ENCODE data around the gene SMPX. TPM values are rescaled to one million over a fixed set of nuclear protein-coding genes. Genes with fewer than 3 reads are reported as not detected.

Gene SMPX
- total and polyA plus RNA-seq, 2 experiments from 2014 or later: not detected

- no peaks in the 10 kb centered on the region for H3F3A ChIP-seq (replicated peaks; ENCODE audit: low read depth)
- no peak overlapping the region for H3K27ac ChIP-seq (ENCODE audit: low read depth)
- no peak overlapping the region for H3K4me3 Mint-ChIP-seq
- H3K79me2 ChIP-seq (replicated peaks; ENCODE audit: insufficient read depth): no peaks in the 10 kb centered on the region
- TF ChIP-seq STAT1 (IDR thresholded peaks at IDR 0.05; ENCODE audit: unreplicated experiment) (no peak), ETS1 (IDR thresholded peaks at IDR 0.05) (no peak), POLR2AphosphoS5 (IDR thresholded peaks at IDR 0.05; ENCODE audit: low read depth) (no peak), EZH2phosphoT487 (IDR thresholded peaks at IDR 0.05; ENCODE audit: unreplicated experiment) (no peak), JUNB (IDR thresholded peaks at IDR 0.05; ENCODE audit: unreplicated experiment) (no peak), CREB1 (CRISPR knock-in tag; IDR thresholded peaks at IDR 0.05; ENCODE audit: low read depth) (no peak), ZNF331 (CRISPR knock-in tag; IDR thresholded peaks at IDR 0.05; ENCODE audit: low read depth) (no peak), NANOG (IDR thresholded peaks at IDR 0.05; ENCODE audit: borderline replicate concordance) (no peak), EZH2 (IDR thresholded peaks at IDR 0.05; ENCODE audit: low read depth, unreplicated experiment) (no peak), ZNF462 (CRISPR knock-in tag; IDR thresholded peaks at IDR 0.05) (no peak), ZNF114 (CRISPR knock-in tag; IDR thresholded peaks at IDR 0.05) (no peak)
- TF ChIP-seq, protein P1, sequence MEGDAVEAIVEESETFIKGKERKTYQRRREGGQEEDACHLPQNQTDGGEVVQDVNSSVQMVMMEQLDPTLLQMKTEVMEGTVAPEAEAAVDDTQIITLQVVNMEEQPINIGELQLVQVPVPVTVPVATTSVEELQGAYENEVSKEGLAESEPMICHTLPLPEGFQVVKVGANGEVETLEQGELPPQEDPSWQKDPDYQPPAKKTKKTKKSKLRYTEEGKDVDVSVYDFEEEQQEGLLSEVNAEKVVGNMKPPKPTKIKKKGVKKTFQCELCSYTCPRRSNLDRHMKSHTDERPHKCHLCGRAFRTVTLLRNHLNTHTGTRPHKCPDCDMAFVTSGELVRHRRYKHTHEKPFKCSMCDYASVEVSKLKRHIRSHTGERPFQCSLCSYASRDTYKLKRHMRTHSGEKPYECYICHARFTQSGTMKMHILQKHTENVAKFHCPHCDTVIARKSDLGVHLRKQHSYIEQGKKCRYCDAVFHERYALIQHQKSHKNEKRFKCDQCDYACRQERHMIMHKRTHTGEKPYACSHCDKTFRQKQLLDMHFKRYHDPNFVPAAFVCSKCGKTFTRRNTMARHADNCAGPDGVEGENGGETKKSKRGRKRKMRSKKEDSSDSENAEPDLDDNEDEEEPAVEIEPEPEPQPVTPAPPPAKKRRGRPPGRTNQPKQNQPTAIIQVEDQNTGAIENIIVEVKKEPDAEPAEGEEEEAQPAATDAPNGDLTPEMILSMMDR (conservative IDR thresholded peaks at IDR 0.05; ENCODE audit: low read depth in 2 of 2): no peak
- TF ChIP-seq, protein P2, sequence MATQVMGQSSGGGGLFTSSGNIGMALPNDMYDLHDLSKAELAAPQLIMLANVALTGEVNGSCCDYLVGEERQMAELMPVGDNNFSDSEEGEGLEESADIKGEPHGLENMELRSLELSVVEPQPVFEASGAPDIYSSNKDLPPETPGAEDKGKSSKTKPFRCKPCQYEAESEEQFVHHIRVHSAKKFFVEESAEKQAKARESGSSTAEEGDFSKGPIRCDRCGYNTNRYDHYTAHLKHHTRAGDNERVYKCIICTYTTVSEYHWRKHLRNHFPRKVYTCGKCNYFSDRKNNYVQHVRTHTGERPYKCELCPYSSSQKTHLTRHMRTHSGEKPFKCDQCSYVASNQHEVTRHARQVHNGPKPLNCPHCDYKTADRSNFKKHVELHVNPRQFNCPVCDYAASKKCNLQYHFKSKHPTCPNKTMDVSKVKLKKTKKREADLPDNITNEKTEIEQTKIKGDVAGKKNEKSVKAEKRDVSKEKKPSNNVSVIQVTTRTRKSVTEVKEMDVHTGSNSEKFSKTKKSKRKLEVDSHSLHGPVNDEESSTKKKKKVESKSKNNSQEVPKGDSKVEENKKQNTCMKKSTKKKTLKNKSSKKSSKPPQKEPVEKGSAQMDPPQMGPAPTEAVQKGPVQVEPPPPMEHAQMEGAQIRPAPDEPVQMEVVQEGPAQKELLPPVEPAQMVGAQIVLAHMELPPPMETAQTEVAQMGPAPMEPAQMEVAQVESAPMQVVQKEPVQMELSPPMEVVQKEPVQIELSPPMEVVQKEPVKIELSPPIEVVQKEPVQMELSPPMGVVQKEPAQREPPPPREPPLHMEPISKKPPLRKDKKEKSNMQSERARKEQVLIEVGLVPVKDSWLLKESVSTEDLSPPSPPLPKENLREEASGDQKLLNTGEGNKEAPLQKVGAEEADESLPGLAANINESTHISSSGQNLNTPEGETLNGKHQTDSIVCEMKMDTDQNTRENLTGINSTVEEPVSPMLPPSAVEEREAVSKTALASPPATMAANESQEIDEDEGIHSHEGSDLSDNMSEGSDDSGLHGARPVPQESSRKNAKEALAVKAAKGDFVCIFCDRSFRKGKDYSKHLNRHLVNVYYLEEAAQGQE (IDR thresholded peaks at IDR 0.05; ENCODE audit: unreplicated experiment): no peak
- no peak overlapping the region for H3K4me2 ChIP-seq
- H3K36me3 Mint-ChIP-seq (ENCODE audit: low read depth): no peaks in the 10 kb centered on the region
- H3K27ac Mint-ChIP-seq: no peak overlapping the region
- H3K9me2 ChIP-seq (ENCODE audit: insufficient read depth): no peaks in the 10 kb centered on the region
- H3K36me3 ChIP-seq (ENCODE audit: insufficient read depth): no peaks in the 10 kb centered on the region
- no peaks in the 10 kb centered on the region for H3K9me3 Mint-ChIP-seq
- DNase-seq (ENCODE audit: low spot score) (no peak), ATAC-seq (no peak)
- no peaks in the 10 kb centered on the region for H3K4me1 ChIP-seq (ENCODE audit: insufficient read depth)
- no peak overlapping the region for H3K4me3 ChIP-seq
- no peak overlapping the region for H2AFZ ChIP-seq
- no peaks in the 10 kb centered on the region for H3K27me3 ChIP-seq (ENCODE audit: insufficient read depth)
- peaks cover 11% of the 10 kb centered on the region; the same call in 2 of the 3 replicates for H3K4me1 Mint-ChIP-seq
- no peaks in the 10 kb centered on the region for H4K20me1 ChIP-seq (replicated peaks; ENCODE audit: insufficient read depth)
- H3K27me3 Mint-ChIP-seq (ENCODE audit: insufficient read depth, low read depth, poor library complexity): no peaks in the 10 kb centered on the region
These were observed 56.9 kb downstream of the SMPX start for GRCh38 chrX:21700967-21701366.
